ENCODE measurements around the gene MASP2. TPM values are rescaled to one million over a fixed set of nuclear protein-coding genes. Genes with fewer than 3 reads are reported as not detected.

MASP2 gene
- total and polyA plus RNA-seq, 2 donors (not counting 1 experiment from before 2014, with no cell fraction given), result 0.06 TPM; not detected in 1

GRCh38 chr1:11059155-11059967 lies 12.3 kb upstream of the MASP2 start:
- ATAC-seq (ENCODE audit: low read depth) (no peak), DNase-seq (peak; percentile 26)
- ChIA-PET POLR2A (interaction anchor here (1.5 to 2.2 kb wide), 2 partner anchors 22 to 40 kb away, joined by 5 to 6 read pairs; partner anchors contain the start of gene EXOSC10), CTCF (interaction anchor here (1.6 to 3.0 kb wide), 2 partner anchors 21 to 40 kb away, joined by 4 to 22 read pairs; partner anchors contain the start of gene EXOSC10)
- H3K36me3 ChIP-seq (replicated peaks in 1 of 2; ENCODE audit: control extremely low read depth in 1 of 2, control insufficient read depth in 1 of 2, extremely low read depth in 1 of 2, insufficient read depth in 2 of 2, low read length in 1 of 2), result peaks cover 0 to 9% of the 10 kb centered on the region in 2 experiments
- H3K27me3 ChIP-seq (replicated peaks in 1 of 4; ENCODE audit: control extremely low read depth in 1 of 4, control insufficient read depth in 3 of 4, insufficient read depth in 4 of 4, low read length in 3 of 4), result no peaks in the 10 kb centered on the region
- Mint-ChIP-seq H3K4me1 (peaks cover 25% of the 10 kb centered on the region), H3K27me3 (no peaks in the 10 kb centered on the region), H3K4me3 (peak overlapping the region; percentile 91), H3K9me3 (ENCODE audit: insufficient read depth) (no peaks in the 10 kb centered on the region), H3K27ac (peak overlapping the region; percentile 83)
- WGBS (ENCODE audit: insufficient coverage), result 4% methylated on average over 69 of the region's 72 CpGs
- H3K79me2 ChIP-seq (ENCODE audit: control insufficient read depth, insufficient read depth, low read length), result peaks cover 28% of the 10 kb centered on the region
- peak overlapping the region; percentile 85 for H3K9ac ChIP-seq (ENCODE audit: low read length)
- H3K9me3 ChIP-seq (ENCODE audit: control extremely low read depth in 1 of 3, control insufficient read depth in 2 of 3, insufficient read depth in 1 of 3, low read length in 2 of 3), result no peaks in the 10 kb centered on the region
- H3K4me3 ChIP-seq (ENCODE audit: control extremely low read depth in 1 of 5, extremely low read depth in 1 of 5, insufficient read depth in 1 of 5, low read depth in 2 of 5, low read length in 4 of 5), result peak overlapping the region in 4 of 5 experiments; percentile 54 to 84 (median 74)
- TF ChIP-seq CTCF (IDR thresholded peaks at IDR 0.05) (no peak), EZH2 (IDR thresholded peaks at IDR 0.05; ENCODE audit: borderline replicate concordance, insufficient read depth, low read depth, low read length, poor library complexity, severe bottlenecking) (no peak)
- H3K4me1 ChIP-seq (ENCODE audit: control insufficient read depth in 2 of 2, insufficient read depth in 2 of 2, low read length in 2 of 2), result peaks cover 16 to 19% of the 10 kb centered on the region in 2 donors
- intact Hi-C loops (cut with micrococcal nuclease), result no loop called here
- peaks cover 10% of the 10 kb centered on the region for H4K20me1 ChIP-seq (ENCODE audit: control insufficient read depth, insufficient read depth, low read length, poor library complexity, severe bottlenecking)
- H3K27ac ChIP-seq (ENCODE audit: low read length in 2 of 2), result peak overlapping the region in 1 of 2 donors; percentile 65
- H2AFZ ChIP-seq (ENCODE audit: insufficient read depth, low read depth, low read length, poor library complexity, severe bottlenecking), result peak overlapping the region; percentile 88
- H3K4me2 ChIP-seq (replicated peaks; ENCODE audit: low read depth, low read length, poor library complexity, severe bottlenecking), result peak overlapping the region; percentile 99
